MM.1S (cell line): ENCODE results near the gene PIGQ.

Experiments used
- EZH2 ChIP-seq: fragments of 300-600 bp; sonication (generic); optimal IDR thresholded peaks from 2 replicates; pipeline ENCODE3; 2017; ENCODE audit warnings: low read depth, mild to moderate bottlenecking, antibody characterized with exemption, low read length, mixed read lengths
- EZH2phosphoT487 ChIP-seq: fragments of 300-600 bp; sonication (generic); IDR thresholded peaks from 2 replicates; pipeline ENCODE4 v1.6.1; 2018; ENCODE audit warnings: antibody characterized with exemption, low read length
- TF ChIP-seq, protein P1 (sequence below): fragments of 300-600 bp; sonication (generic); IDR thresholded peaks from 2 replicates; pipeline ENCODE4 v1.5.1; 2016; ENCODE audit warnings: antibody characterized with exemption, low read length, mixed read lengths

DNA sequence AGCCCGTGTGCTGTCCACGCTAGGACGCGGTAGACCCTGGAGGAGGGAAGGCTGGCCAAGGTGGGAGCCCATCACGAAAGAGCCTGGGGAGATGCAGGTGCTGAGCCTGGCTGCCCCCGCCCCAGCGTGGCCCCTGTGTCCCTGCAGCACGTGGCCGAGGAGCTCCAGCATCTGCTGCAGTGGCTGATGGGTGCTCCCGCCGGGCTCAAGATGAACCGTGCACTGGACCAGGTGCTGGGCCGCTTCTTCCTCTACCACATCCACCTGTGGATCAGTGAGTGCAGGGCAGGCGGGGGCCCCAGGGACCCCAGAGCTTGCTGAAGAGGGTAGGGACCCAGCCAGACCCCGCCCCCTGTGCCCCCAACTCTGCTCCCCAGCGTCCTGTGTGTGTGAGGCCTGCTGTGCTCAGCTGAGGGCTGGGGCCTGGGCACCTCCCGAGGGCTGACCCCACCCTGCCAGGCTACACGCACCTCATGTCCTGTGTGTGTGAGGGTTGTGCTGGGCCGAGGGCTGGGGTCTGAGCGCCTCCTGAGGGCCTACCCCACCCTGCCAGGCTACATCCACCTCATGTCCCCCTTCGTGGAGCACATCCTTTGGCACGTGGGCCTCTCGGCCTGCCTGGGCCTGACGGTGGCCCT lies 8.6 kb downstream of the PIGQ start:
- TF ChIP-seq, protein P1, sequence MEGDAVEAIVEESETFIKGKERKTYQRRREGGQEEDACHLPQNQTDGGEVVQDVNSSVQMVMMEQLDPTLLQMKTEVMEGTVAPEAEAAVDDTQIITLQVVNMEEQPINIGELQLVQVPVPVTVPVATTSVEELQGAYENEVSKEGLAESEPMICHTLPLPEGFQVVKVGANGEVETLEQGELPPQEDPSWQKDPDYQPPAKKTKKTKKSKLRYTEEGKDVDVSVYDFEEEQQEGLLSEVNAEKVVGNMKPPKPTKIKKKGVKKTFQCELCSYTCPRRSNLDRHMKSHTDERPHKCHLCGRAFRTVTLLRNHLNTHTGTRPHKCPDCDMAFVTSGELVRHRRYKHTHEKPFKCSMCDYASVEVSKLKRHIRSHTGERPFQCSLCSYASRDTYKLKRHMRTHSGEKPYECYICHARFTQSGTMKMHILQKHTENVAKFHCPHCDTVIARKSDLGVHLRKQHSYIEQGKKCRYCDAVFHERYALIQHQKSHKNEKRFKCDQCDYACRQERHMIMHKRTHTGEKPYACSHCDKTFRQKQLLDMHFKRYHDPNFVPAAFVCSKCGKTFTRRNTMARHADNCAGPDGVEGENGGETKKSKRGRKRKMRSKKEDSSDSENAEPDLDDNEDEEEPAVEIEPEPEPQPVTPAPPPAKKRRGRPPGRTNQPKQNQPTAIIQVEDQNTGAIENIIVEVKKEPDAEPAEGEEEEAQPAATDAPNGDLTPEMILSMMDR, result no peak
- no peak for TF ChIP-seq EZH2
- TF ChIP-seq EZH2phosphoT487, result no peak
